ENCODE results near the gene LACTB. TPM values are rescaled to one million over a fixed set of nuclear protein-coding genes. Genes with fewer than 3 reads are reported as not detected.

LACTB gene
- total and polyA plus RNA-seq, 10 donors = 11.7 to 39.6 (median 25.8) TPM

- peak within 1 kb of the TSS; percentile 76 to 97 (median 92) for H3K27ac ChIP-seq
- H3K27me3 ChIP-seq (replicated peaks in 1 of 7) = no peaks in the 10 kb centered on the region
- DNase-seq = peak; percentile 99
- no peaks in the 10 kb centered on the region for H3K36me3 ChIP-seq
- H3K4me1 ChIP-seq = peaks cover 29 to 51% (median 45%) of the 10 kb centered on the region in 6 donors
- 0 to 1% (median 1%) methylated on average over 55 to 77 of the region's 77 CpGs for WGBS, 5 donors
- intact Hi-C loops (cut with DNase I; ENCODE audit: low total_unique reads) = loop anchor here (10.0 kb wide), 1 partner anchor 86 kb away; the partner anchor contains the start of gene APH1B
- no peaks in the 10 kb centered on the region for H3K9me3 ChIP-seq
- TF ChIP-seq POLR2AphosphoS5 (IDR thresholded peaks at IDR 0.05) (peak; percentile 92 to 98 (median 96)), POLR2A (IDR thresholded peaks at IDR 0.05) (peak in 1 of 3 donors; percentile 78), CTCF (IDR thresholded peaks at IDR 0.05 in 8 of 11, conservative IDR thresholded peaks at IDR 0.05 in 3 of 11) (peak in 4 of 11 experiments; percentile 5 to 49 (median 30))
- H3K4me3 ChIP-seq = peak within 1 kb of the TSS; percentile 57 to 85 (median 62)
These were observed 67.5 kb downstream of the LACTB start, which contains the start of gene RAB8B for GRCh38 chr15:63188926-63189871. TSS of gene RAB8B (plus strand) at chr15:63189606. CDS start at chr15:63189625, 19 bp downstream.

- WGBS, 5 donors = 2 to 3% (median 3%) methylated on average over 10 of the region's 10 CpGs
- DNase-seq = no peak
- Histone ChIP-seq H3K36me3 (no peaks in the 10 kb centered on the region), H3K4me3 (peak overlapping the region; percentile 57 to 85 (median 62)), H3K9me3 (no peaks in the 10 kb centered on the region), H3K27ac (peak overlapping the region; percentile 76 to 97 (median 92)), H3K4me1 (peaks cover 37 to 61% (median 55%) of the 10 kb centered on the region in 6 donors), H3K27me3 (replicated peaks in 1 of 7) (no peaks in the 10 kb centered on the region)
- TF ChIP-seq POLR2A (IDR thresholded peaks at IDR 0.05) = no peak
- intact Hi-C loops (cut with DNase I; ENCODE audit: low total_unique reads) = loop anchor here (10.0 kb wide), 1 partner anchor 85 kb away; the partner anchor contains the start of gene APH1B
These were observed 68.5 kb downstream of the LACTB start for GRCh38 chr15:63189941-63190768.

- DNase-seq = no peak
- 29 to 41% (median 34%) methylated on average over 3 of the region's 3 CpGs for WGBS, 5 donors
- H3K36me3 ChIP-seq = no peaks in the 10 kb centered on the region
- TF ChIP-seq POLR2AphosphoS5 (IDR thresholded peaks at IDR 0.05) = no peak
- H3K27me3 ChIP-seq (replicated peaks in 1 of 7) = no peaks in the 10 kb centered on the region
- no peaks in the 10 kb centered on the region for H3K9me3 ChIP-seq
- intact Hi-C loops (cut with DNase I; ENCODE audit: low total_unique reads) = no loop called here
- peak overlapping the region; percentile 76 to 97 (median 92) for H3K27ac ChIP-seq
- peaks cover 37 to 70% (median 63%) of the 10 kb centered on the region in 6 donors for H3K4me1 ChIP-seq
- H3K4me3 ChIP-seq = peak overlapping the region; percentile 57 to 85 (median 62)
These were observed 69.3 kb downstream of the LACTB start for GRCh38 chr15:63190769-63191649.

Other genes starting within 250 kb of the LACTB start
- gene TPM1, start 79.1 kb upstream of the LACTB start, total RNA-seq = 100 to 1,000 TPM in 5 of 7 donors, 10 to 100 TPM in 2; 86.5 to 317 (median 126) TPM
- gene TPM1, start 79.1 kb upstream of the LACTB start, polyA plus RNA-seq = 100 to 1,000 TPM in 1 of 3 donors, 10 to 100 TPM in 2; 70.6 to 141 (median 91.0) TPM
- 10 to 100 TPM; 42.1 to 98.3 (median 64.2) TPM for gene RPS27L, start 35.6 kb downstream of the LACTB start, total RNA-seq
- 100 to 1,000 TPM; 117 to 139 (median 125) TPM for gene RPS27L, start 35.6 kb downstream of the LACTB start, polyA plus RNA-seq
- gene RAB8B, start 67.7 kb downstream of the LACTB start, total RNA-seq = 10 to 100 TPM; 63.4 to 96.4 (median 67.7) TPM
- 10 to 100 TPM; 18.9 to 24.1 (median 22.8) TPM for gene RAB8B, start 67.7 kb downstream of the LACTB start, polyA plus RNA-seq
- 10 to 100 TPM; 27.2 to 51.5 (median 35.1) TPM for gene APH1B, start 155.7 kb downstream of the LACTB start, total RNA-seq
- 10 to 100 TPM in 1 of 3 donors, 1 to 10 TPM in 2; 8.7 to 10.0 (median 9.0) TPM for gene APH1B, start 155.7 kb downstream of the LACTB start, polyA plus RNA-seq

Measured in spleen (tissue), 11 donors.